Embryonic facial prominence (tissue), 1 donor: ENCODE data around the gene APMAP.

Source experiments
- DNase-seq: peaks from one replicate; pipeline ENCODE4 v3.0.0-alpha.2; 2016; ENCODE audit errors: extremely low spot score

APMAP gene

GRCh38 chr20:24987244-24987643 is 5.3 kb downstream of the APMAP start:
- DNase-seq, result no peak

- no peak for DNase-seq
Measured at GRCh38 chr20:24986436-24987015, 6.0 kb downstream of the APMAP start.

- DNase-seq, result no peak
Measured at GRCh38 chr20:24985802-24986201, 6.7 kb downstream of the APMAP start.

- DNase-seq, result no peak
Measured at GRCh38 chr20:24984961-24985640, 7.5 kb downstream of the APMAP start.

GRCh38 chr20:24983896-24984295 is 8.7 kb downstream of the APMAP start:
- no peak for DNase-seq

- DNase-seq, result no peak
Measured at GRCh38 chr20:24981790-24982189, 10.8 kb downstream of the APMAP start.

- no peak for DNase-seq
Measured at GRCh38 chr20:24981282-24981681, 11.3 kb downstream of the APMAP start.

- DNase-seq, result no peak
Measured at GRCh38 chr20:24980291-24981053, 12.1 kb downstream of the APMAP start.

GRCh38 chr20:24979036-24979960 is 13.3 kb downstream of the APMAP start:
- no peak for DNase-seq

GRCh38 chr20:24978513-24978912 is 14.0 kb downstream of the APMAP start:
- DNase-seq, result no peak

- no peak for DNase-seq
Measured at GRCh38 chr20:24977797-24978196, 14.8 kb downstream of the APMAP start.

GRCh38 chr20:24977336-24977735 is 15.2 kb downstream of the APMAP start:
- no peak for DNase-seq

- DNase-seq, result no peak
Measured at GRCh38 chr20:24972341-24972740, 20.2 kb downstream of the APMAP start.

- DNase-seq, result no peak
Measured at GRCh38 chr20:24971376-24972101, 21.0 kb downstream of the APMAP start.

- DNase-seq, result no peak
Measured at GRCh38 chr20:24970754-24971153, 21.8 kb downstream of the APMAP start.

- DNase-seq, result no peak
Measured at GRCh38 chr20:24970030-24970553, 22.5 kb downstream of the APMAP start.

GRCh38 chr20:24969186-24970029 is 23.1 kb downstream of the APMAP start:
- DNase-seq, result no peak

GRCh38 chr20:24968278-24968800 is 24.2 kb downstream of the APMAP start:
- no peak for DNase-seq

- DNase-seq, result no peak
Measured at GRCh38 chr20:24966317-24967012, 26.1 kb downstream of the APMAP start.
